ENCODE measurements around the gene EIF4G1.

The EIF4G1 gene

GRCh38 chr3:184350618-184351017 is 36.2 kb downstream of the EIF4G1 start:
- no peak for DNase-seq (ENCODE audit: low read depth, low spot score)

GRCh38 chr3:184351511-184352148 is 37.2 kb downstream of the EIF4G1 start:
- DNase-seq (ENCODE audit: low read depth, low spot score) = peak; percentile 82

GRCh38 chr3:184352149-184352785 is 37.9 kb downstream of the EIF4G1 start:
- DNase-seq (ENCODE audit: low read depth, low spot score) = no peak

- no peak for DNase-seq (ENCODE audit: low read depth, low spot score)
Measured at GRCh38 chr3:184352897-184353545, 38.6 kb downstream of the EIF4G1 start.

GRCh38 chr3:184353546-184353941 is 39.1 kb downstream of the EIF4G1 start:
- DNase-seq (ENCODE audit: low read depth, low spot score) = no peak

- DNase-seq (ENCODE audit: low read depth, low spot score) = no peak
Measured at GRCh38 chr3:184354121-184354728, 39.8 kb downstream of the EIF4G1 start.

- DNase-seq (ENCODE audit: low read depth, low spot score) = no peak
Measured at GRCh38 chr3:184354754-184355153, 40.3 kb downstream of the EIF4G1 start.

GRCh38 chr3:184355261-184356040 is 41.0 kb downstream of the EIF4G1 start:
- no peak for DNase-seq (ENCODE audit: low read depth, low spot score)

- DNase-seq (ENCODE audit: low read depth, low spot score) = no peak
Measured at GRCh38 chr3:184357248-184358123, 43.1 kb downstream of the EIF4G1 start.

GRCh38 chr3:184358124-184358767 is 43.8 kb downstream of the EIF4G1 start:
- DNase-seq (ENCODE audit: low read depth, low spot score) = no peak

GRCh38 chr3:184358921-184359350 is 44.5 kb downstream of the EIF4G1 start:
- DNase-seq (ENCODE audit: low read depth, low spot score) = no peak

GRCh38 chr3:184359610-184360009 is 45.2 kb downstream of the EIF4G1 start:
- no peak for DNase-seq (ENCODE audit: low read depth, low spot score)

GRCh38 chr3:184360070-184360928 is 45.9 kb downstream of the EIF4G1 start:
- no peak for DNase-seq (ENCODE audit: low read depth, low spot score)

- no peak for DNase-seq (ENCODE audit: low read depth, low spot score)
Measured at GRCh38 chr3:184360929-184361531, 46.6 kb downstream of the EIF4G1 start.

GRCh38 chr3:184361532-184361931 is 47.1 kb downstream of the EIF4G1 start, which contains the start of the genes CLCN2 and POLR2H:
TSS of gene CLCN2 (minus strand) at chr3:184361605. CDS start at chr3:184361479, 126 bp downstream.
TSS of gene POLR2H (plus strand) at chr3:184361710. CDS start at chr3:184363493, 1,783 bp downstream.
- no peak for DNase-seq (ENCODE audit: low read depth, low spot score)

GRCh38 chr3:184361932-184362667 is 47.7 kb downstream of the EIF4G1 start:
- no peak for DNase-seq (ENCODE audit: low read depth, low spot score)

- DNase-seq (ENCODE audit: low read depth, low spot score) = peak; percentile 90
Measured at GRCh38 chr3:184362668-184363546, 48.5 kb downstream of the EIF4G1 start.

Data from smooth muscle cell of the brain vasculature (primary cell).